ENCODE results near the gene GREB1L.

GREB1L gene

GRCh38 chr18:21496277-21496835 is 254.3 kb downstream of the GREB1L start:
- DNase-seq: no peak

DNA sequence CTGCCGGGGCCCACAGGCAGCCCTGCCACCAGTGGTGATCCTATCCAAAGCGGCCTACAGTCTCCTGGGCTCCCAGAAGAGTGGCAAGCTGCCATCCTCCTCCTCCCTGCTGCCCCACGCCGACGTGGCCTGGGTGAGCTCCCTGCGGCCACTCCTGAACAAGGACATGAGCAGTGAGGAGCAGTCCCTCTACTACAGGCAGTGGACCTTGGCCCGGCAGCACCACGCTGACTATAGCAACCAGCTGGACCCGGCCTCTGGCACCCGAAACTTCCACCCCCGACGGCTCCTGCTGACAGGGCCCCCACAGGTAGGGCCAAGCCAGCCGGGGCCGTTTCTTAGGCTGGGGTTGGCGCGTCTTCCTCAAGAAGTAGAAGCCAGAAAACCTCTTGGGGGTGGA is 258.0 kb downstream of the GREB1L start:
- DNase-seq: no peak

GRCh38 chr18:21502661-21503060 is 260.6 kb downstream of the GREB1L start:
- DNase-seq: no peak

- DNase-seq: no peak
These were observed 266.1 kb downstream of the GREB1L start for GRCh38 chr18:21507913-21508701.

DNA sequence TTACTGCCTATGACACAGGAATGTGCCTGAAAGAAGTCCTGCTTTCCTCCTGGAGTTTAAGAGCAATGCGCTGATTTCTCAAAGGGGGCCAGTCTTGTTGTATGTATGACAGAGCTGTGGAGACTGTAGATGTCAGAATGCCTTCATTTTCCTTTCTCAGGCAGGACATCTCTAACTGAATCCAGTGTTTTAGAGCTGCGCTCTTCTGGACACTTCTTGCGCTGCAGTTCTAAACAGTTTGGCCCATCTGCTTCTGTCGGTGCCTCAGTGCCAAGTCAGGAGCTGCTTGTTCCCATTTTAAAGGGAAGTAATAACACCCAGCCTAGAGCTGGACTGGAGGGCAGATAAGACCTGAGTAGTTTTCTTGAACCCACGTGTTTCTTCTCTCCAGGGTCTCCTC is 267.0 kb downstream of the GREB1L start:
- no peak for DNase-seq

- no peak for DNase-seq
These were observed 271.3 kb downstream of the GREB1L start for GRCh38 chr18:21513292-21513691.

- DNase-seq: no peak
These were observed 271.7 kb downstream of the GREB1L start for GRCh38 chr18:21513741-21514140.

DNA sequence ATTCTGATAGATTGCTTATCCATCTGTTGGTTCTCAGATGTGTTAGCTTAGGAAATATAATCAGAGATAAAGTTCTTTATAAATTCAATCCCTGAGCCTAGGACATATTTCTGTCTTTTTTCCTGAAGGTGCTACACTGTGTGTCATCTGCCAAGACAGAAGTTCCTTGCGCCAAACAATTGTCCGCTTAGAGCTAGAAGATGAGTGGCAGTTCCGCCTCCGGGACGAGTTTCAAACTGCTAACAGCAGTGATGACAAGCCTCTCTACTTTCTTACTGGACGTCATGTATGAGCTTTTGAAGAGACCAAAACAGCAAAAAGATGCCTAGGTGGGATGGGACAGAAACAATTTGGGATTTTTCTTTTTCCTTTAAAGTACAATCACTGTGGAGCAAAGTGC is 280.5 kb downstream of the GREB1L start:
- no peak for DNase-seq

GRCh38 chr18:21525916-21526315 is 283.9 kb downstream of the GREB1L start:
- no peak for DNase-seq

- no peak for DNase-seq
These were observed 284.4 kb downstream of the GREB1L start for GRCh38 chr18:21526463-21526862.

GRCh38 chr18:21534327-21534726 is 292.3 kb downstream of the GREB1L start:
- DNase-seq: no peak

- no peak for DNase-seq
These were observed 296.2 kb downstream of the GREB1L start for GRCh38 chr18:21538230-21538629.

DNA sequence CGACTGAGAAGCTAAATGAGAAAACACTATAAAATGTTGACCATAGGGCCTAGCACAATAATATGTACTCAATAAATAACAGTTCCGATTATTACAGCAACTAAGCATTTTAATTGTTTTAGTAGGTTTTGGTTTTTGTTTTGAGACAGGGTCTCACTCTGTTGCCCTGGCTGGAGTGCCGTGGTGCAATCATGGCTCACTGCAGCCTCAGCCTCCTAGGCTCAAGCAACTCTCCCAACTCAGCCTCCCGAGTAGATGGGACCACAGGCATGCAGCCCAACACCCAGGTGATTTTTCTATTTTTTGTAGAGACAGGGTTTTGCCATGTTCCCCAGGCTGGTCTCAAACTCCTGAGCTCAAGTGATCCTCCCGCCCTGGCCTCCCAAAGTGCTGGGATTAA is 304.4 kb downstream of the GREB1L start:
- no peak for DNase-seq

DNA sequence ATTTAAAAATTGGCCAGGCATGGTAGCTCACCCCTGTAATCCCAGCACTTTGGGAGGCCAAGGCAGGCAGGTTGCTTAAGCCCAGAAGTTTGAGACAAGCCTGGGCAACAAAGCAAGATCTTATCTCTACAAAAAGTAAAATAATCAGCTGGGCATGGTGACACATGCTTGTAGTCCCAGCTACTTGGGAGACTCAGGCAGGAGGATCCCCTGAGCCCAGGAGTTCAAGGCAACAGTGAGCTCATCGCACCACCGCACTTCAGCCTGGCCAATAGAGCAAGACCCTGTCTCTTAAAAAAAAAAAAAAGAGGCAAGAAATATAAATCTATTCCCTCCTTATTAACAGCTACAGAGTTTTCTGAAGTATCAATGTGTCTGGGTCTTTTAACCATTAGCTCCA is 306.6 kb downstream of the GREB1L start:
- no peak for DNase-seq

GRCh38 chr18:21550510-21550970 is 308.5 kb downstream of the GREB1L start:
- no peak for DNase-seq

- no peak for DNase-seq
These were observed 315.7 kb downstream of the GREB1L start for GRCh38 chr18:21557607-21558253.

GRCh38 chr18:21559195-21559594 is 317.2 kb downstream of the GREB1L start:
- no peak for DNase-seq

DNA sequence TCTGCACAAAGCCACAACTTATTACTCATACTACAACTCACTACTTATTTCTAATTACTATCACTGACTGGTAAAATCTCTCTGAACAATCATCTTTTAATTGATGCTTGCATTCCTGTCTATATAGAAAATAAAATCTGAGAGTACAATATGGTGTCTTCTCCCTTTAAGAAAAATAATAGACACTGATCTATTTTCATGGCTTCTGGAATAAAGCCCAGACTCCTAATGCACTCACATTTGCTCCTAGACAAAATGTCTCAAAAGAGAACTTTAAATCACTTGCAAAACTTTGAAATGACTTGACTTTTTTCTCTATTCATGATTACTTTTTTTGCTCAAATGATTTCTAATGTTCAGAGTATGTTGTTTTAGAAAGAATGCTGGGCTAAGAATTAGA is 329.7 kb downstream of the GREB1L start:
- no peak for DNase-seq
